Fibroblast of lung (primary cell): ENCODE data around the gene RNF41.

Source experiments
- EZH2 ChIP-seq: IDR thresholded peaks from 2 replicates; pipeline ENCODE4 v1.5.1; 2012; ENCODE audit warnings: low read length, control low read depth, mild to moderate bottlenecking; ENCODE audit errors: missing control alignments
- TF ChIP-seq, protein P1 (sequence below), 2 donors: IDR thresholded peaks in 1 of 2; conservative IDR thresholded peaks in 1 of 2; 1 replicate in 1 of 2; 2 replicates in 1 of 2; pipeline ENCODE4 v1.5.1; 2011 to 2012; ENCODE audit warnings: low read length in 2 of 2, control low read depth in 1 of 2, inconsistent platforms in 1 of 2, low read depth in 1 of 2, mild to moderate bottlenecking in 1 of 2

- TF ChIP-seq, protein P1, sequence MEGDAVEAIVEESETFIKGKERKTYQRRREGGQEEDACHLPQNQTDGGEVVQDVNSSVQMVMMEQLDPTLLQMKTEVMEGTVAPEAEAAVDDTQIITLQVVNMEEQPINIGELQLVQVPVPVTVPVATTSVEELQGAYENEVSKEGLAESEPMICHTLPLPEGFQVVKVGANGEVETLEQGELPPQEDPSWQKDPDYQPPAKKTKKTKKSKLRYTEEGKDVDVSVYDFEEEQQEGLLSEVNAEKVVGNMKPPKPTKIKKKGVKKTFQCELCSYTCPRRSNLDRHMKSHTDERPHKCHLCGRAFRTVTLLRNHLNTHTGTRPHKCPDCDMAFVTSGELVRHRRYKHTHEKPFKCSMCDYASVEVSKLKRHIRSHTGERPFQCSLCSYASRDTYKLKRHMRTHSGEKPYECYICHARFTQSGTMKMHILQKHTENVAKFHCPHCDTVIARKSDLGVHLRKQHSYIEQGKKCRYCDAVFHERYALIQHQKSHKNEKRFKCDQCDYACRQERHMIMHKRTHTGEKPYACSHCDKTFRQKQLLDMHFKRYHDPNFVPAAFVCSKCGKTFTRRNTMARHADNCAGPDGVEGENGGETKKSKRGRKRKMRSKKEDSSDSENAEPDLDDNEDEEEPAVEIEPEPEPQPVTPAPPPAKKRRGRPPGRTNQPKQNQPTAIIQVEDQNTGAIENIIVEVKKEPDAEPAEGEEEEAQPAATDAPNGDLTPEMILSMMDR (conservative IDR thresholded peaks at IDR 0.05 in 1 of 2, IDR thresholded peaks at IDR 0.05 in 1 of 2; ENCODE audit: low read depth in 1 of 2, low read length in 2 of 2): no peak
- no peak for TF ChIP-seq EZH2
Observed at GRCh38 chr12:56255671-56256070, 33.9 kb upstream of the RNF41 start.
